IMR-90 (cell line): Measurements from ENCODE around the gene SMARCC2. TPM values are rescaled to one million over a fixed set of nuclear protein-coding genes. Genes with fewer than 3 reads are reported as not detected.

ENCODE experiments used
- ATAC-seq: fragments of 200-7000 bp; cut with Tn5 transposase; 2 replicates; pipeline ENCODE4 v1.9.1; 2020; ENCODE audit warnings: low read depth, mild to moderate bottlenecking, moderate library complexity
- BruUV-seq: library from RNA; stranded (reverse); fragments of 400-500 nt; replicated peaks from 2 replicates; lab custom pipeline; 2021; lab: Mats Ljungman, UMichigan
- CTCF ChIA-PET: fragments of 300-600 bp; formaldehyde crosslinking; extraction: SDS; loops from one replicate; lab custom pipeline; 2021; ENCODE audit warnings: antibody characterized with exemption; lab: Yijun Ruan, JAX
- POLR2A ChIA-PET: fragments of 300-600 bp; sonication (Branson Sonifier 250); formaldehyde crosslinking; loops from one replicate; lab custom pipeline; 2022; ENCODE audit warnings: antibody characterized with exemption; ENCODE audit not compliant: unreplicated experiment; lab: Charles Lee
- DNase-seq: peaks from one replicate; pipeline ENCODE4 v3.0.0; 2013
- H2AFZ ChIP-seq: replicated peaks from 2 replicates; pipeline ENCODE3; 2013; ENCODE audit warnings: low read length, mild to moderate bottlenecking; ENCODE audit not compliant: poor library complexity
- H2AK5ac ChIP-seq: 2 replicates; pipeline ENCODE4 v1.6.1; 2013; ENCODE audit warnings: low read depth, low read length, inconsistent platforms
- H2AK9ac ChIP-seq: replicated peaks from 2 replicates; pipeline ENCODE3; 2013; ENCODE audit warnings: mild to moderate bottlenecking, low read depth, low read length, moderate library complexity; ENCODE audit not compliant: poor library complexity
- H2BK120ac ChIP-seq: 2 replicates; pipeline ENCODE4 v1.6.1; 2013; ENCODE audit warnings: low read depth, low read length, inconsistent platforms
- H2BK15ac ChIP-seq: 3 replicates; pipeline ENCODE4 v1.6.1; 2013; ENCODE audit warnings: low read depth, low read length, inconsistent platforms
- H2BK20ac ChIP-seq: 2 replicates; pipeline ENCODE4 v1.6.1; 2013; ENCODE audit warnings: low read depth, mild to moderate bottlenecking, inconsistent platforms, low read length, moderate library complexity
- H2BK5ac ChIP-seq: 2 replicates; pipeline ENCODE4 v1.6.1; 2013; ENCODE audit warnings: mild to moderate bottlenecking, low read depth, low read length, inconsistent platforms; ENCODE audit not compliant: poor library complexity, severe bottlenecking
- H3K14ac ChIP-seq: replicated peaks from 2 replicates; pipeline ENCODE4 v1.6.1; 2013; ENCODE audit warnings: low read depth, low read length, inconsistent platforms
- H3K18ac ChIP-seq: 2 replicates; pipeline ENCODE4 v1.6.1; 2013; ENCODE audit warnings: low read depth, low read length, control low read depth
- H3K23ac ChIP-seq: 2 replicates; pipeline ENCODE4 v1.6.1; 2013; ENCODE audit warnings: low read depth, low read length, inconsistent platforms
- H3K27ac ChIP-seq: 2 replicates; pipeline ENCODE4 v1.5.1; 2013; ENCODE audit warnings: mild to moderate bottlenecking, control low read depth, low read length; ENCODE audit not compliant: insufficient read depth
- H3K27me3 ChIP-seq: 2 replicates; pipeline ENCODE4 v1.6.1; 2013; ENCODE audit warnings: low read length; ENCODE audit not compliant: control insufficient read depth, insufficient read depth
- H3K36me3 ChIP-seq: 2 replicates; pipeline ENCODE4 v1.6.1; 2013; ENCODE audit warnings: low read length, mixed read lengths; ENCODE audit not compliant: control insufficient read depth, insufficient read depth
- H3K4ac ChIP-seq: 2 replicates; pipeline ENCODE4 v1.6.1; 2013; ENCODE audit warnings: low read depth, low read length, inconsistent platforms
- H3K4me1 ChIP-seq: 2 replicates; pipeline ENCODE4 v1.6.1; 2013; ENCODE audit warnings: low read length, mixed read lengths; ENCODE audit not compliant: control insufficient read depth, insufficient read depth
- H3K4me2 ChIP-seq: 2 replicates; pipeline ENCODE4 v1.6.1; 2013; ENCODE audit warnings: low read depth, mild to moderate bottlenecking, control low read depth, low read length, moderate library complexity
- H3K4me3 ChIP-seq: 2 replicates; pipeline ENCODE4 v1.5.1; 2013; ENCODE audit warnings: low read depth, mild to moderate bottlenecking, control low read depth, low read length, moderate library complexity; ENCODE audit not compliant: insufficient read depth
- H3K56ac ChIP-seq: 2 replicates; pipeline ENCODE4 v1.6.1; 2013; ENCODE audit warnings: low read length, inconsistent platforms; ENCODE audit not compliant: insufficient read depth; ENCODE audit errors: extremely low read depth
- H3K79me1 ChIP-seq, 2 experiments: 2 replicates each; pipeline ENCODE4 v1.6.1; 2013; ENCODE audit warnings: low read length in 2 of 2, inconsistent platforms in 1 of 2, low read depth in 1 of 2
- H3K9ac ChIP-seq: 2 replicates; pipeline ENCODE4 v1.6.1; 2013; ENCODE audit warnings: low read depth, low read length, control low read depth
- H3K9me1 ChIP-seq: 2 replicates; pipeline ENCODE4 v1.6.1; 2013; ENCODE audit warnings: low read length, inconsistent platforms; ENCODE audit not compliant: insufficient read depth
- H3K9me3 ChIP-seq: 2 replicates; pipeline ENCODE4 v1.6.1; 2013; ENCODE audit warnings: low read length; ENCODE audit not compliant: control insufficient read depth, insufficient read depth
- H4K20me1 ChIP-seq: 2 replicates; pipeline ENCODE4 v1.6.1; 2013; ENCODE audit warnings: low read length, inconsistent platforms; ENCODE audit not compliant: insufficient read depth
- H4K5ac ChIP-seq: 2 replicates; pipeline ENCODE4 v1.6.1; 2013; ENCODE audit warnings: mild to moderate bottlenecking, low read depth, low read length, control low read depth
- H4K8ac ChIP-seq, 2 experiments: 2 replicates each; pipeline ENCODE4 v1.6.1; 2013; ENCODE audit warnings: low read depth in 2 of 2, low read length in 2 of 2, control low read depth in 1 of 2, inconsistent platforms in 1 of 2
- H4K91ac ChIP-seq: 2 replicates; pipeline ENCODE4 v1.6.1; 2013; ENCODE audit warnings: low read depth, low read length, inconsistent platforms; ENCODE audit not compliant: insufficient read depth
- CTCF ChIP-seq: conservative IDR thresholded peaks from 2 replicates; pipeline ENCODE4 v1.5.1; 2012; ENCODE audit warnings: mild to moderate bottlenecking, low read depth, low read length, improper control_type of control experiment
- MAFK ChIP-seq: IDR thresholded peaks from 2 replicates; pipeline ENCODE4 v1.6.1; 2012; ENCODE audit warnings: low read depth, low read length, improper control_type of control experiment
- WGBS, 2 experiments: methylation state at CpG; one replicate each; pipeline versions ENCODE4 v1.1.5 to v1.1.7; 2013; ENCODE audit warnings: missing lambda C conversion rate in 2 of 2; ENCODE audit not compliant: insufficient read length in 1 of 2; ENCODE audit errors: extremely low coverage in 2 of 2; 5-methylcytosine and 5-hydroxymethylcytosine counted together
- dilution Hi-C: fragments of 300-500 bp; cut with HindIII; formaldehyde crosslinking; loops from one replicate; pipeline ENCODE4 v1.14.3; 2018; ENCODE audit warnings: low sequenced_read_pairs; ENCODE audit not compliant: unreplicated experiment
- in situ Hi-C: fragments of 300-500 bp; cut with MboI; formaldehyde crosslinking; loops from 3 replicates; pipeline ENCODE4 v1.14.3; 2019; ENCODE audit warnings: low sequenced_read_pairs, inconsistent platforms, mixed read lengths
- intact Hi-C: fragments of 100-400 bp; cut with micrococcal nuclease; formaldehyde crosslinking; loops from 2 replicates; pipeline ENCODE4 v1.10.0; 2022
- polyA plus RNA-seq, 3 experiments: library from polyadenylated mRNA; depleted of rRNA; stranded (reverse); fragments of >200 nt; gene quantifications; 2 replicates each; pipeline ENCODE4 v1.2.3, GENCODE V29; 2012; ENCODE audit warnings: low replicate concordance in 1 of 3
- total RNA-seq: library from RNA; depleted of rRNA; stranded (reverse); fragments of >200 nt; gene quantifications from 2 replicates; pipeline ENCODE4 v1.2.3, GENCODE V29; 2012

The SMARCC2 gene
- total and polyA plus RNA-seq, 2 of the 4 experiments (the other 2 are of a cell fraction) = 42.3 to 43.8 TPM

GRCh38 chr12:56120158-56120846, 69.0 kb downstream of the SMARCC2 start:
- peaks cover 16% of the 10 kb centered on the region for H3K36me3 ChIP-seq
- H3K27ac ChIP-seq = no peak overlapping the region
- no peak overlapping the region for H3K18ac ChIP-seq
- peaks cover 7% of the 10 kb centered on the region for H3K4me1 ChIP-seq
- no peak overlapping the region for H4K5ac ChIP-seq
- TF ChIP-seq CTCF (no peak), MAFK (peak; percentile 22; the same call in 1 of the 2 replicates)
- no peak overlapping the region for H2BK5ac ChIP-seq
- H2AK9ac ChIP-seq = peak overlapping the region; percentile 77
- no peak overlapping the region for H3K4ac ChIP-seq
- in situ Hi-C loops = no loop called here
- intact Hi-C loops = no loop called here
- no peaks in the 10 kb centered on the region for H3K27me3 ChIP-seq
- DNase-seq = peak; percentile 24
- H3K9me3 ChIP-seq = no peaks in the 10 kb centered on the region
- no peak overlapping the region for H2AFZ ChIP-seq
- no TSS peak for BruUV-seq
- H3K9ac ChIP-seq = no peak overlapping the region; the same call in 1 of the 2 replicates
- dilution Hi-C loops = no loop called here
- no peak overlapping the region for H2BK20ac ChIP-seq
- no peak overlapping the region for H3K23ac ChIP-seq
- no peak overlapping the region for H4K91ac ChIP-seq
- ChIA-PET CTCF (interaction anchor here (0.7 to 3.9 kb wide), 4 partner anchors 64 to 167 kb away, joined by 3 to 27 read pairs (median 3); partner anchors contain the start of genes RNF41 and SMARCC2), POLR2A (interaction anchor here (0.6 to 1.1 kb wide), 3 partner anchors 8 to 69 kb away, joined by 3 to 6 read pairs (median 3); partner anchors contain the start of genes ESYT1 and SMARCC2)
- no peak overlapping the region for H3K14ac ChIP-seq
- peak overlapping the region in 1 of 2 experiments; percentile 36; a peak in 1 of 4 replicates for H4K8ac ChIP-seq
- no peak overlapping the region for H3K4me2 ChIP-seq
- peaks cover 13 to 63% of the 10 kb centered on the region in 2 experiments for H3K79me1 ChIP-seq
- 0 out of 2 replicates have a peak overlapping the region, but pooled peaks have one; percentile 56 for H2AK5ac ChIP-seq
- WGBS, 2 experiments = 97% methylated on average over 6 of the region's 17 CpGs; no CpG with 5 or more reads in 1 of the 2 experiments
- ATAC-seq = no peak
- H3K4me3 ChIP-seq = no peak overlapping the region
- no peaks in the 10 kb centered on the region for H3K9me1 ChIP-seq
- H3K56ac ChIP-seq = no peak overlapping the region
- no peak overlapping the region for H2BK15ac ChIP-seq
- H4K20me1 ChIP-seq = peaks cover 7% of the 10 kb centered on the region
- H2BK120ac ChIP-seq = no peak overlapping the region
